IPS DF 19.7 (cell line): ENCODE data around the gene NUMB.

Experiments
- DNase-seq: peaks from one replicate; pipeline ENCODE4 v3.0.0-alpha.2; 2013; ENCODE audit warnings: low read depth, low spot score

The NUMB gene

DNA sequence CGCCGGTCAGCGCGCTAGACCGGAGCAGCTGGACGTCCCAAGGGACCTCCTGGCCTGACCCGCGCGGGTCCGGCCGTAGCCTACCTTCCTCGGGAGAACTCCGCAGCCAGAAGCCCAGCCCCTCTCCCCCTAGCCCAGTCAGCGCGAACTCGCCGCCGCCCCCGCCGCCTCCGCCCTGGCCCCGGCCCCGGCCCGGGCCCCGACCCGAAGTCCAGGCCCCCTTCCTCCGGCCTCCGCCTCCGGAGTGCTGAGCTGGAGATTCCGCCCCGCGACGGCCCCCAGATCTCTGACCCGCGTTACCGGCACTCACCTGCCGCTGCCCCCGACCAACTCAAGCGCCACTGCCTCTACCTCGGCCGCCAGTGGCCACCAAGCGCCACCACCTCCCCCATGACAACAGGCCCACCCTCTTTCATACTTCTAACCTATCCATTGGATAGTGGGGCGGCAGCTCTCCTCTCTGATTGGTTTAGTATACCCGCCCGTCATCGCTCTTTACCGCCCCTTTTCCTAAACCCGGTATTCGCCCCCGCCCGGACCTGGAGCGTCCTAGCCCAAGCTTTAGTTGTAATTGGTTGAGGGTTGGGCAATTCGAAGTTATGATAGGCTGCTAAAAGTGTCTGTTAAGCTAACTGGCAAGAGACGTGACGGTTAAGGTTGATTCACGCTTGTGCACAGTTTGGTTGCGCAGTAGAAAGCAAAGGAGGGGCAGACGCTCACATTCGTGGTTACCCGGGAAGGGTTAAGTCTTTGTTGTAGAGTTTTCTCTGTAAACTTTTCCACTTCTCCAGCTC lies at the start of gene NUMB:
Gene NUMB, minus strand, starts transcription at position 364 of the 794 bp plus-strand sequence. CDS start 102,795 bp downstream, outside the sequence.
- peak; percentile 100 for DNase-seq

DNA sequence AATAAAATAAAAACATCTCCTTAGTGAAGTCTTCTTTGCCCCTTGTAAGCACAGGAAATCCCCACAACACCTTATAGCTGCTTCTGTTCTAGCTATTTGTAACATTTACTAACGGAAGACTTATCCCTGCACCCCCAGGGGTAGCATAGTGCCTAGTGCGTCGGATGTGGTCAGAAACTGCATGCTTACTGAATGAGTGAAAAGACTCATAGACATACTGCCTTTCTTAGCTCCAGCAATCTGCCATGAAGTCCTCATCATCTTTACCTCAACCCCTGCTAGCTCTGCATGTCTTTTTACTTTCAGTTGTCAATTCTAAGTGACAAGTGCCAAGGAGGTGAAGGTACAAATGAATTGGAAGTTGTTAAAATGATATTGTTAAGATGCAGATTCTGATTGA lies 45.3 kb upstream of the NUMB start:
- DNase-seq = no peak

DNA sequence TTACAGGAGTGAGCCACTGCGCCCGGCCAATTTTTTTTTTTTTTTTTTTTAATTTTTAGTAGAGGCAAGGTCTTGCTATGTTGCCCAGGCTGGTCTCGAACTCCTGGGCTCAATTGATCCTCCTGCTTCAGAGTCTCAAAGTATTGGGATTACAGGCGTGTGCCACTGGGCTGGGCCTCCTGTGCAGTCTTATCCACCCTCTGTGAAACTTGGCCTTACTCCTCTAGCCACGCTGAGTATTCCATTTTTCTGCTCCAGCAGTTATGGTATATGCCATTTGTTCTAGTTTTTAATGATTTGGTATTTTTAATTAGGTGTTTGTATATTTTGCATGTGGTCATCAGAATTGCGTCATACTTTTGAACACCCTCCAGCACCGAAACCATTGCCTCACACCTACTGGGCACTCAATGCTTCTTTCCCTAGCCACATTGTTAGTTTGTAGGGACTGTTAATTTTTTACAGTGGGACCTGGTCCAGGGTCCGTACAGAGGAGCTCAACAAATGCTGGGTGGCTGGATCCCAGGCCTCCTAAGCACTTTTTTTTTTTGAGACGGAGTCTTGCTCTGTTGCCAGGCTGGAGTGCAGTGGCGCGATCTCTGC lies 43.8 kb upstream of the NUMB start:
- no peak for DNase-seq

DNA sequence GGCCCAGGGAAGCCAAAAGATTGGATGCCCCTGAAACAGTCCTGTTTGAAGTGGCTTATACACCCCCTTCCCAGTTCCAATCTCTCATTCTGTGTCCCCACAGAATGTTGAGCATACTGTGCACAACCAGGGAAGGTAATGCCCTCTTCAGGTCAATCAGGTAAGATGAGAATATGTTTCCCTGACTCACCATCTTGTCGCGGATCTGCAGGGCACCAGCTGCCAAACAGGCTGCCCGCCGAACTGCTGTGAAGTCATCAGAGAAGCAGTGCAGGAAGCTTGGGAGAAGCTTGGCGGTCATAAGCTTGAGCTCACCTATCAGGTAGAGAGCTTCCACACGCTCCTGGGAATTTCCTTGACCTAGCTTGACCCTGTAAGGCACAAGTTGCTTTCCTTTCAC lies 42.0 kb upstream of the NUMB start:
- no peak for DNase-seq

DNA sequence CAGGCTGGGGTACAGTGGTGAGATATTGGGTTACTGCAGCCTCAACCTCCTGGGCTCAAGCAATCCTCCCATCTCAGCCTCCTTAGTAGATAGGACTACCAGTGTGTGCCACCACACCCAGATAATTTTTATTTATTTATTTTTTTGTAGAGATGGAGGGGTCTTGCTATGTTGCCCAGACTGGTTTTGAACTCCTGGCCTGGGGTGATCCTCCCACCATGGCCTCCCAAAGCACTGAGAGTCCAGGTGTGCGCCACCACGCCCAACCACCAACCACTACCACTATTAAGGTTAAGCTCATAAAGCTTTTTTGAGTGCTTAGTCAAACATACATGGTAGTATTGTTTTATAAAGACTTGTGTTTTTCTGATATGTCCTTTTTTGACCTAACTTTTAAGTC lies 36.2 kb upstream of the NUMB start:
- no peak for DNase-seq

DNA sequence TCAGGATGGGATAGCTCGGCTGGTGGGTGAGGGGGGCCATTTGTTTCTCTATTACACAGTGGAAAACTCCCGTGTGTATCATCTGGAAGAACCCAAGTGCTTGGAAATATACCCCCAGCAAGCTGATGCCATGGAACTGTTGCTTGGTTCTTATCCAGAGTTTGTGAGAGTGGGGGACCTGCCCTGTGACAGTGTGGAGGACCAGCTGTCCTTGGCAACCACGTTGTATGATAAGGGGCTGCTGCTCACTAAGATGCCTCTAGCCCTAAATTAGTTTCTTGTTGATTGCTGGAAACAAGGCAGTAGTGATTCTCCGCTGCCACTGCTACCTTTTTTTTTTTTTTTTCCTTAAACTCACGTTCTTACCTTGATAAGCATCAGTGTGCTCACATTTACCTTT lies 34.3 kb upstream of the NUMB start:
- no peak for DNase-seq

DNA sequence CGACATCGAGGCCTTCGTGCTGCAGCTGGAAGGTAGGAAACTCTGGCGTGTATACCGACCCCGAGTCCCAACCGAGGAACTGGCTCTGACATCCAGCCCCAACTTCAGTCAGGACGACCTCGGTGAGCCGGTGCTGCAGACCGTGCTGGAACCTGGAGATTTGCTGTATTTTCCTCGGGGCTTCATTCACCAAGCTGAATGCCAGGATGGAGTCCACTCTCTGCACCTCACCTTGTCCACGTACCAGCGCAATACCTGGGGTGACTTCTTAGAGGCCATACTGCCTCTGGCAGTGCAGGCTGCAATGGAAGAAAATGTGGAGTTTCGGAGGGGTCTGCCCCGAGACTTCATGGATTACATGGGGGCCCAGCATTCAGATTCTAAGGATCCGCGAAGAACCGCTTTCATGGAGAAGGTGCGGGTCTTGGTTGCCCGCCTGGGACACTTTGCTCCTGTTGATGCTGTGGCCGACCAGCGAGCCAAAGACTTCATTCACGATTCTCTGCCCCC lies 33.8 kb upstream of the NUMB start:
- DNase-seq = no peak

DNA sequence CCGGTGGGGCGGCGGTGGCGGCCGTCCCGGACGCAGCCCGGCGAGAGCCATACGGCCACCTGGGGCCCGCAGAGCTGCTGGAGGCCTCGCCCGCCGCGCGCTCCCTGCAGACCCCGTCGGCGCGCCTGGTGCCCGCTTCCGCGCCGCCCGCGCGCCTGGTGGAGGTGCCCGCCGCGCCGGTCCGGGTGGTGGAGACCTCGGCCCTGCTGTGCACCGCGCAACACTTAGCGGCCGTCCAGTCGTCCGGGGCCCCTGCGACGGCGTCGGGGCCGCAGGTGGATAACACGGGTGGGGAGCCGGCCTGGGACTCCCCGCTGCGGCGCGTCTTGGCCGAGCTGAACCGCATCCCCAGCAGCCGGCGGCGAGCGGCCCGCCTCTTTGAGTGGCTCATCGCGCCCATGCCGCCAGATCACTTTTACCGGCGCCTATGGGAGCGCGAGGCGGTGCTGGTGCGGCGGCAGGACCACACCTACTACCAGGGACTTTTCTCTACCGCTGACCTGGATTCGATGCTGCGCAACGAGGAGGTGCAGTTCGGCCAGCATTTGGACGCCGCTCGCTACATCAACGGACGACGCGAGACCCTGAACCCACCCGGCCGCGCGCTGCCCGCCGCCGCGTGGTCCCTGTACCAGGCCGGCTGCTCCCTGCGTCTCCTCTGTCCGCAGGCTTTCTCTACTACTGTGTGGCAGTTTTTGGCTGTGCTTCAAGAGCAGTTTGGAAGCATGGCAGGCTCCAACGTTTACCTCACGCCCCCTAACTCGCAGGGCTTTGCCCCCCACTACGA lies 33.1 kb upstream of the NUMB start:
- DNase-seq = no peak

DNA sequence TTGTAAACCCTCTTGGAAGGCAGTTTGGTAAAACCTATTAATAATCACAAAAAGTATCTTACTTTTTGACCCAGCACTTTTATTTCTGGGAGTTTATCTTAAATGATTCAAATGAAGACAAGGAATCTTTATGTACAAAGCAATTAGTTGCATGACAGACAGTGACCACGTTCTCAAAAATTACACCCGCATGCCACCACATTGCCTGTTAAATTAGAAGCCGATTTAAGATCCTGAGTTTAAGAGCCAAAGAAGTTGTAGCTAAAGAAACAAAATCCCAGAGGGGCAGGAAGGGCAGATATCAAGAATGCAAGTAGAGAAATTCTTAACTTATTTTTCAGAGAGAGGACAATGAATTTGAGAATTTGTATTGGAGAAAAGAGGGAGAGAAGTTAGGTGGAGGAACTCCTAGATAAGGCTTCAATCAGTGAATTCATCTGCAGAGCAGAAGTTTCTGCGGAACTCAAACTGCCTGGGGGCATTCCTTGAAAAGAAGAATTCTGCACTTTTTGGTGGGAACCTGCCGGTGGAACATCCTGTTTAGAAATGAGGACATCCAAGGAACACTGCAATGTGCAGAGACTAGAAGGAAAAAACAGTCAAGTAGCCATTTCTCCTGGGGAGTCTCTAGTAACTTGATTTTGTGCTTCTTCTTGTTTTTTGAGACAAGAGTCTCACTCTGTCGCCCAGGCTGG lies 31.3 kb upstream of the NUMB start:
- DNase-seq = no peak

DNA sequence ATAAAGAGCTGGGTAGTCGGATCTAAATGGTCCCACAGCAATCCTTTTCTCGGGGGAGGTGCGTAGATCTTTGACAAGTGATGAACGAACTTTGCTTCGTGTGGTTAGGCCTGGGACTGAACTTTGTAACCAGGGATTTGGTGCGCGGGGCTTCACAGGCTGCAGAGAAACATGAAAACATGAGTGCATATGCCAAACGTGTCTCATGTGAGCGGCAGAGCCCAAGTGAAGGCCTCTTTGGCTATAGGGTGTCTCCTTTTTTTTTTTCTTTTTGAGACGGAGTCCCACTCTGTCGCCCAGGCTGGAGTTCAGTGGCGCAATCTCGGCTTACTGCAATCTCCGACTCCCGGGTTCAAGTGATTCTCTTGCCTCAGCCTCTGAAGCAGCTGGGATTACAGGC lies 20.3 kb upstream of the NUMB start:
- no peak for DNase-seq

DNA sequence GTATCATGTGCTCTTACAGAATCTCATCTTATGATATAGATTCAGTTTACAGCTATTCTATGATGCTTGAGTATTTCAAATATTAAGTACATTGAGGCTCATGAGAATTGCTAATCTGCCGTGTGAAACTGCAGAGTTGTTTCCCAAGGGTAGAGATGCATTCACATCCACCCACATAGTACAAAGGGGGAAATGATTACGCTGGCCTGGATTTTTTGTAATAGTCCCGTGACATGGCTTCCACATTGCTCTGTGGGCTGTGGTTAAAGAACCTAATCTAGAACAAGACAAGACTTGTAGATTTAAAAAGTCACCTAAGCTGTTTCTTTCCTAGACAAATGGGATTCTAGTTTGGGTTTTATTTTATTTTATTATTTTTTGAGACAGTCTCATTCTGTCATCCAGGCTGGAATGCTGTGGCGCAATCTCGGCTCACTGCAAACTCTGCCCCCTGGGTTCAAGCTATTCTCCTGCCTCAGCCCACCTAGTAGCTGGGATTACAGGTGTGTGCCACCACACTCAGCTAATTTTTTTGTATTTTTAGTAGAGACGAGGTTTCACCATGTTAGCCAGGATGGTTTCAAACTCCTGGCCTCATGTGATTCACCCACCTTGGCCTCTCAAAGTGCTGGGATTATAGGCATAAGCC lies 19.4 kb upstream of the NUMB start:
- no peak for DNase-seq

DNA sequence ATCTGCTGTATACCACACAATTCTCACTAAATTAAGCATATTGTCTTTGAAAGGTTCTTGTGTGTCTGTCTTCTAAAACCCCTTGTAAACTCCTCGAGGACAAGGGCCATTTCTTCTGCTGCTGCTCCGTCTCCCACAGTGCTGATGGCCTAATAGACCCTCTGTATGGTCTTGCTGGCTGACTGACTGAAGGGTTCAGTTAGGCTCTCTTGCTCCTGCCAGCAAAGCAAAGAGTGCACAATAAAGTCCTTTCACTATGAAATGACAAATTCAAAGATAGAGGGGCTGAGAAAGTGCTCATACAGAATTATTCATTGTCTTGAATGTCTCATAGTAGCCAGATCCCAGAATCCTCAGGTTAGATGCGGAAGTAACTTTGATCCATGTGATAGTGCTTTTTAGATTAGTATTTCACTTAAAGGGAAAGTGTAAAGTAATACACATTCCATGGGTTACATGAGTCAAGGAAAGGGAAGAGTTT lies 18.1 kb upstream of the NUMB start:
- DNase-seq = no peak

DNA sequence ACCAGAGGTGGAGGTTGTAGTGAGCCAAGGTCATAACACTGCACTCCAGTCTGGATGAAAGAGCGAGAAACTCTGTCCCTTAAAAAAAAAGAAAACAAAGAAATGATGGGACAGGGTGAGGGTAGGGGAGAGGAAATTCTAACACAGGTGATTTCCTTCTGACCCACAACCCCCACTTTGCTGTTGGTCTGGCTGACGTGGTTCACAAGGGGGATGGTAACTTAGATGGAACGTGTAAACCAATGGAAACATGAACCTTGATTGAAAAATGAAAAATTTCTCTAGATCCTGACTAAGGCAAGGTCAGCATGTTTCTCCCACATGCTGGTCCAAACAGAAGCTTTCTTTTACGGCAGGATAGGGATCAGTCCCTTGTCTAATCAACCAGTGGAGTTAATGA lies 16.6 kb upstream of the NUMB start:
- DNase-seq = no peak

DNA sequence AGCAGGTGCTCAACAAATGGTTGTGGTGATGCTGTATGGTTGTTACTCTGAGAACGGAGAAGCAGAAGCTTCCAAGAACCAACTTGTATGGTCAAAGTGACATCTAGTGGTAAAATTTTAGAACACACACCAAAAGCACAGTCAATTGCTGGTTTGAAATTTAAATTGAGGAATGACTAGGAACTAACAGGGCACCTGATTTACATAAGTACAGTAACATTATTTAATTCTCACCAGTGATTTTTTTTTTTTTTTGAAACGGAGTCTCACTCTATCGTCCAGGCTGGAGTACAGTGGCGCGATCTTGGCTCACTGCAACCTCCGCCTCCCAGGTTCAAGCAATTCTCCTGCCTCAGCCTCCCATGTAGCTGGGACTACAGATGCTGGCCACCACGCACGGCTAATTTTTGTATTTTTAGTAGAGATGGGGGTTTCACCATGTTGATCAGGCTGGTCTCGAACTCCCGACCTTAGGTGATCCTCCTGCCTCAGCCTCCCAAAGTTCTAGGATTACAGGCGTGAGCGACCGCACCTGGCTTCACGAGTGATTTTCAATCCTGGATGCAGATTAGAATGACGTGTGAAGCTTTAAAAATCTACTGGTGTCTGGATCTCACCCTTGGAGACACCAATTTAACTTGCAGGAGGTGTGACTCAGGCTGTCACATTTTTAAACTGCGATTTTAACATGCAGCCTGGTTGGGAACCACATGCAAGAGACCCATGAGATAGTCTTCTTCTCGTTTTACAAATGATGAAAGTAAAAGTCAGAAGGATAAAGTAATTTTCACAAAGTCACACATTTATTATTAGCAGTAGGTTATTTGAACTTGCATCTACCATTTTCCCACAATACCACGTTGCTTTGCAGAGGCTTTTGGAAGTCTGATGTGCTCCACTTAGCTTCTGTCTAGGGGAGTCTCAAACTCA lies 14.1 kb upstream of the NUMB start:
- DNase-seq = no peak

DNA sequence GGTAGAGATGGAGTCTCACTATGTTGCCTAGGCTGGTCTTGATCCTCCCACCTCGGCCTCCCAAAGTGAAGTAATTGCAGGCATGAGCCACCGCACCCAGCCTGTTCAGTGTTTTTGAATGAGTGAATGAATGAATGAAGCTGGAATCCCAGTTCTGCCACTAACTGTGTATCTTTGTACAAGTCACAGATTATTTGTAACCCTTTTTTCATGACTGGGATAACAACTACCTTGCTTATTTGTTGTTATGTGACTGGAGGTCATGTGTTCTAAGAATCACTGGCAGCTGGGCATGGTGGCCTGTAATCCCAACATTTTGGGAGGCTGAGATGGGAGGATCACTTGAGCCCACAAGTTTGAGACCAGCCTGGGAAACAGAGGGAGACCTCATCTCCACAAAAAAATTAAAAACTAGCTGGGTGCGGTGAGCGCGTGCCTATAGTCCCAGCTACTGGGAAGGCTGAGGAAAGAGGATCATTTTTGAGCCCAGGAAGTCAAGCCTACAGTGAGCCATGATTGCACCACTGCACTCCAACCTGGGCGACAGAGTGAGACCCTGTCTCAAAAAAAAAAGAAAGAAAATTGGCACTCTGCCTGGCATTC lies 13.3 kb upstream of the NUMB start:
- DNase-seq = no peak

DNA sequence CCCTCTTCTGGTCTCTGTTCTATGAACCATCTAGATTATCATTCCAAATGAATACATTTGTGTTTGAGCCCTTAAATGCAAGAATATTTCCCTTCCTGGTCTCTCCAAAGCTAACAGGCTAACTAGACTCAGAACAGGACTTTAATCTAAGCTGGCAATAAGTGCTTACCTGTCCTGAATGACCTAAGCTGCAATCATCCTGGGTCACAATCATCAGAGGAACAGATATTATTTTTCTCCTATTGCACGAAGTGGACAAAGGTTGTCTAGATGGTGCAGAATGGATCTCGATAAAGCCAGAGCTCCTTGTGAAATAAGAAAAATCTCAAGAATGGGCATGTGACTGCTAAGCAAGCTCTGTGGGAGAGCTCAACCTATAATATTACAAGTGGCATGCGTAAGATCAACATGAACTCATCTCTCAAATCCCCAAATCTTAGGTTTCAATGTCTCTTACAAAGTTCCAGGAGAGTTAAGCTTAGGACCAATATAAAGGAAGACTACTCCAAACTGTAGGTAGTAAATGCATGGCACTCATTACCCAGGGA lies 10.6 kb upstream of the NUMB start:
- no peak for DNase-seq

DNA sequence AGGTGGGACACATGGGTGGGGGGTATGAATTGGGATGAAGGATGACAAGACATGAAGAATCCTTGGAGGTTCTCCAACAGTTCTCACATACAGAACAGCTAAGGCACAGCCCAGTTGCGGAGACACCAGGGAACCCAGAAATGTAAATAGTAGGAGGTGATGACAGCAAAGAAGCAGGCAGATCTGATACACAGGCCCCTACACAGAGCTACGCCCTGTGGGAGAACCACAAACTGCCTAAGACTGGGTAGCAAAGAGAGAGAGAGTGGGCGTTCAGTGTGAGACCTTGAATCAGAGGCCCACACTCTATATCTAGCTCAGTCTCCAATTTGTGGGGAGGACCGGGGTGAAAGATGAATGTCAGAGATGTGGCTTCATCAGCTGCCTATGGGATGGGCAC lies 9.5 kb upstream of the NUMB start:
- no peak for DNase-seq

DNA sequence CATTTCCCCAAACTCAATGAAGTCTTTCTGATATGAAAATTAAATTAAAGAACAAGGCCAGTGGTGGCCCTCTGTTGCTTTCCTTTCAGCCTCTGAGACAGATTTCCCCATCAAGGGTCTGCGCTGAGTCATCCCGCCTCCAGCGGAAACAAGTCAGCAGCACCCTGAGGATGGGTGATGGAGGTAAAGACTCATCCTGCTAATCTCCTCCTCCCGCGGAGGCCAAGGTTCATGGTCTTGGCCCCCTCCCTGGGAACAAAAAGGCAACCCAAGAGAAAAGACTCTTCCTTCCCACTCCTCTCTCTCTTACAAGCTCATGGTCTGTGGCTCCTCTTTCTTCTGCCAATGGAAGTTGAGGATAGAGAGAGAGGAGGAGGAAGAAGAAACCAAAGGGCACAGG lies 9.0 kb upstream of the NUMB start:
- DNase-seq = no peak

DNA sequence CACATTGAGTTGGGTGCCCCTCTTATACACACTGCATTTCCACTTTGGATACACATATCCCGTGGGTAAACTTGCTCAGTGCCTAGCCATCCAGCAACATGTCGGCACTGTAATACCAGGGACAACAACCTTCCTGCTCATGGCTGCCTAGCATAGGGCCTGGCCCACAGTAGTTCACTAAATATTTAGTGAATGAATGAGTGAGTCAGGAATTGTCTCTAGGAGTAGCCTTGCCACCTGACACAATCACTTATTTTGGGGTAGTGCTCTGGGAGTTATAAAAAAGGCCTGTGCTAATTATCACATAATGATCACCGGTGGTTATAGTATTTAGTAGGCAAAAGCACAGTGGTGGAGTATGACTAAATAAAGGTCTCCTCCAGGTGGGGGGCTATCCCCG lies 8.5 kb upstream of the NUMB start:
- DNase-seq = no peak
